HUES64 (cell line): ENCODE results near the gene HOXA5.

Experiments used
- H3K27ac ChIP-seq: 2 replicates; pipeline ENCODE4 v1.7.0; 2013; ENCODE audit warnings: low read depth, low read length, inconsistent platforms
- H3K27me3 ChIP-seq: 2 replicates; pipeline ENCODE4 v1.6.1; 2013; ENCODE audit warnings: mild to moderate bottlenecking, low read length; ENCODE audit not compliant: insufficient read depth
- H3K36me3 ChIP-seq: 2 replicates; pipeline ENCODE4 v1.6.1; 2013; ENCODE audit warnings: mild to moderate bottlenecking, low read length; ENCODE audit not compliant: insufficient read depth
- H3K4me1 ChIP-seq: 2 replicates; pipeline ENCODE4 v1.6.1; 2013; ENCODE audit warnings: mild to moderate bottlenecking, low read length, moderate library complexity; ENCODE audit not compliant: insufficient read depth
- H3K4me3 ChIP-seq: 2 replicates; pipeline ENCODE4 v1.5.1; 2013; ENCODE audit warnings: mild to moderate bottlenecking, low read length, moderate library complexity
- H3K9ac ChIP-seq: 2 replicates; pipeline ENCODE4 v1.6.1; 2013; ENCODE audit warnings: mild to moderate bottlenecking, low read depth, low read length
- H3K9me3 ChIP-seq: 2 replicates; pipeline ENCODE4 v1.6.1; 2013; ENCODE audit warnings: low read depth, low read length; ENCODE audit not compliant: insufficient read depth
- WGBS: fragments of 150-250, 120-280 bp; methylation state at CpG from one replicate; pipeline ENCODE4 v1.1.7; 2013; ENCODE audit warnings: missing lambda C conversion rate; 5-methylcytosine and 5-hydroxymethylcytosine counted together

HOXA5 gene

GRCh38 chr7:27161214-27161720, 17.8 kb upstream of the HOXA5 start:
- H3K27ac ChIP-seq, result no peak overlapping the region
- H3K4me3 ChIP-seq, result peak overlapping the region; percentile 50
- no peak overlapping the region for H3K9ac ChIP-seq
- H3K4me1 ChIP-seq, result no peaks in the 10 kb centered on the region; the same call in 1 of the 2 replicates
- peaks cover 100% of the 10 kb centered on the region for H3K27me3 ChIP-seq
- no peaks in the 10 kb centered on the region for H3K36me3 ChIP-seq
- WGBS, result 7% methylated on average over 22 of the region's 27 CpGs
- peaks cover 8% of the 10 kb centered on the region; the same call in 1 of the 2 replicates for H3K9me3 ChIP-seq

GRCh38 chr7:27160546-27161213, 17.2 kb upstream of the HOXA5 start:
- 6% methylated on average over 54 of the region's 54 CpGs for whole genome bisulfite sequencing
- H3K27ac ChIP-seq, result no peak overlapping the region
- no peaks in the 10 kb centered on the region for H3K36me3 ChIP-seq
- H3K4me1 ChIP-seq, result no peaks in the 10 kb centered on the region; the same call in 1 of the 2 replicates
- peaks cover 8% of the 10 kb centered on the region; the same call in 1 of the 2 replicates for H3K9me3 ChIP-seq
- peak overlapping the region; percentile 50 for H3K4me3 ChIP-seq
- no peak overlapping the region for H3K9ac ChIP-seq
- peaks cover 100% of the 10 kb centered on the region for H3K27me3 ChIP-seq

DNA sequence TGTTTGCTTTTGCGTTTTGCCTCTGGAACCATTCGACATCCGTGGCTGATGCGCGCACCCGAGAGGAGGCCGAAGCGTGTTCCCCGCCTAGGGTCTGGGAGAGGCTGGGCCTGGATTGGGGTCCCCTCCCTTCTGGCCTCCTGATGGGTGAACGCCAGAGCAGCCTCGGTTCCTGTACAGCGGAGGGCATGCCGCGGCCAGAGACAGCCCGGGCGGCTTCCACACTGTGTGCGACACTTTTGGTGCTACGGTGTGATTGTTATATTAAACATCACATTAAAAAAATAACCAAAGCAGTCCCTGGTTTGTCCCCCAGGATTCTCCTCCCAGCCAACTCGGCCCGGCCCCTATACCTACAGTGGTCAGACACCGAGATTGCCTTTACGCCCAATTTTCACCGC, 16.7 kb upstream of the HOXA5 start:
- no peak overlapping the region for H3K9ac ChIP-seq
- peak overlapping the region; percentile 50; the same call in 1 of the 2 replicates for H3K4me3 ChIP-seq
- 73% methylated on average over 19 of the region's 23 CpGs for WGBS

GRCh38 chr7:27159266-27160144, 16.0 kb upstream of the HOXA5 start:
- peaks cover 100% of the 10 kb centered on the region for H3K27me3 ChIP-seq
- no peaks in the 10 kb centered on the region for H3K36me3 ChIP-seq
- H3K9me3 ChIP-seq, result peaks cover 3% of the 10 kb centered on the region; the same call in 1 of the 2 replicates
- H3K4me1 ChIP-seq, result no peaks in the 10 kb centered on the region; the same call in 1 of the 2 replicates
- H3K9ac ChIP-seq, result no peak overlapping the region
- no peak overlapping the region for H3K27ac ChIP-seq
- no peak overlapping the region for H3K4me3 ChIP-seq
- WGBS, result 78% methylated on average over 25 of the region's 27 CpGs

More for the DNA sequence above, 16.7 kb upstream of the HOXA5 start:
- peaks cover 100% of the 10 kb centered on the region for H3K27me3 ChIP-seq
- peaks cover 3% of the 10 kb centered on the region; the same call in 1 of the 2 replicates for H3K9me3 ChIP-seq
- no peak overlapping the region for H3K27ac ChIP-seq
- H3K4me1 ChIP-seq, result no peaks in the 10 kb centered on the region; the same call in 1 of the 2 replicates
- no peaks in the 10 kb centered on the region for H3K36me3 ChIP-seq

- H3K27ac ChIP-seq, result no peak overlapping the region
- H3K9me3 ChIP-seq, result peaks cover 3% of the 10 kb centered on the region; the same call in 1 of the 2 replicates
- no peaks in the 10 kb centered on the region; the same call in 1 of the 2 replicates for H3K4me1 ChIP-seq
- H3K36me3 ChIP-seq, result no peaks in the 10 kb centered on the region
- WGBS, result 68% methylated on average over 35 of the region's 35 CpGs
- H3K9ac ChIP-seq, result no peak overlapping the region
- peaks cover 100% of the 10 kb centered on the region for H3K27me3 ChIP-seq
- no peak overlapping the region for H3K4me3 ChIP-seq
These were observed 15.2 kb upstream of the HOXA5 start for GRCh38 chr7:27158436-27159265.

- peaks cover 100% of the 10 kb centered on the region for H3K27me3 ChIP-seq
- 58% methylated on average over 29 of the region's 30 CpGs for WGBS
- H3K4me1 ChIP-seq, result no peaks in the 10 kb centered on the region; the same call in 1 of the 2 replicates
- H3K9me3 ChIP-seq, result peaks cover 3% of the 10 kb centered on the region; the same call in 1 of the 2 replicates
- H3K27ac ChIP-seq, result no peak overlapping the region
- H3K4me3 ChIP-seq, result no peak overlapping the region
- H3K9ac ChIP-seq, result no peak overlapping the region
- no peaks in the 10 kb centered on the region for H3K36me3 ChIP-seq
These were observed 14.4 kb upstream of the HOXA5 start for GRCh38 chr7:27157702-27158431.

GRCh38 chr7:27156916-27157701, 13.6 kb upstream of the HOXA5 start:
- H3K9me3 ChIP-seq, result peaks cover 3% of the 10 kb centered on the region; the same call in 1 of the 2 replicates
- 36% methylated on average over 30 of the region's 30 CpGs for WGBS
- no peak overlapping the region for H3K27ac ChIP-seq
- no peak overlapping the region for H3K9ac ChIP-seq
- H3K4me3 ChIP-seq, result no peak overlapping the region
- peaks cover 100% of the 10 kb centered on the region for H3K27me3 ChIP-seq
- H3K36me3 ChIP-seq, result no peaks in the 10 kb centered on the region
- H3K4me1 ChIP-seq, result no peaks in the 10 kb centered on the region; the same call in 1 of the 2 replicates

GRCh38 chr7:27156508-27156898, 13.0 kb upstream of the HOXA5 start, which contains the start of gene HOXA7:
TSS of gene HOXA7 (minus strand) at chr7:27156675. CDS start at chr7:27156545, 130 bp downstream.
- Histone ChIP-seq H3K4me1 (no peaks in the 10 kb centered on the region; the same call in 1 of the 2 replicates), H3K27ac (no peak within 1 kb of the TSS), H3K36me3 (no peaks in the 10 kb centered on the region), H3K27me3 (peaks cover 100% of the 10 kb centered on the region), H3K9me3 (peaks cover 3% of the 10 kb centered on the region; the same call in 1 of the 2 replicates), H3K9ac (no peak within 1 kb of the TSS), H3K4me3 (peak within 1 kb of the TSS; percentile 51)
- 6% methylated on average over 32 of the region's 33 CpGs for WGBS

GRCh38 chr7:27155816-27156507, 12.5 kb upstream of the HOXA5 start:
- H3K4me1 ChIP-seq, result no peaks in the 10 kb centered on the region; the same call in 1 of the 2 replicates
- 5% methylated on average over 63 of the region's 63 CpGs for WGBS
- H3K27me3 ChIP-seq, result peaks cover 100% of the 10 kb centered on the region
- H3K36me3 ChIP-seq, result no peaks in the 10 kb centered on the region
- no peak overlapping the region for H3K27ac ChIP-seq
- no peak overlapping the region for H3K9ac ChIP-seq
- H3K4me3 ChIP-seq, result peak overlapping the region; percentile 51
- H3K9me3 ChIP-seq, result peaks cover 3% of the 10 kb centered on the region; the same call in 1 of the 2 replicates
